Measurements from ENCODE around the gene ABTB1.
A peak's percentile ranks its signal among the peaks of the same experiment; 100 is the strongest.
"Not testable (repeated sequence)": the region's sequence is repeated elsewhere in the genome, so short reads cannot be mapped to it uniquely, and the experiment has no call there.

The ABTB1 gene

GRCh38 chr3:127650236-127650635 lies 22.5 kb upstream of the ABTB1 start:
- no peak for DNase-seq (ENCODE audit: low spot score)

- DNase-seq (ENCODE audit: low spot score): no peak
Observed at GRCh38 chr3:127651516-127652172, 21.1 kb upstream of the ABTB1 start.

- DNase-seq (ENCODE audit: low spot score): peak; percentile 72
Observed at GRCh38 chr3:127652246-127652995, 20.3 kb upstream of the ABTB1 start.

DNA sequence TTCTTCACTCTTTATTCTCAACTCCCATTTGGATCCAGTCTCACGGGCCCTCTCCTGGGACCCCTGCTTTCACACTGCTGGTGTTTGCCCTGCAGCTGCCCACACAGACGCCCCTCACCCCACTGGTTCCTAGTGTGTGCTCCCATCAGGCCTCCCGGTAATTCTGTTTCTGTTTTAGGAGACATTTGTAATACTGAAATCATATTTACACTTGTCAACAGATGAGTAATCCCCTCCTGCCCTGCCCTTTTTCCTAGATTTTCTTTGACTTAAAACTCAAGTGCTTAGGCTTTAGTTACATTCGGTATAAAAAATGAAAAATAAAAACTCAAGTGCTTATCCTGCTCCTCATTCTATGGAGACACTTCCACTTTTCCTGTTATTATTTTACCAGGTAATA lies 18.4 kb upstream of the ABTB1 start:
- no peak for DNase-seq (ENCODE audit: low spot score)

DNA sequence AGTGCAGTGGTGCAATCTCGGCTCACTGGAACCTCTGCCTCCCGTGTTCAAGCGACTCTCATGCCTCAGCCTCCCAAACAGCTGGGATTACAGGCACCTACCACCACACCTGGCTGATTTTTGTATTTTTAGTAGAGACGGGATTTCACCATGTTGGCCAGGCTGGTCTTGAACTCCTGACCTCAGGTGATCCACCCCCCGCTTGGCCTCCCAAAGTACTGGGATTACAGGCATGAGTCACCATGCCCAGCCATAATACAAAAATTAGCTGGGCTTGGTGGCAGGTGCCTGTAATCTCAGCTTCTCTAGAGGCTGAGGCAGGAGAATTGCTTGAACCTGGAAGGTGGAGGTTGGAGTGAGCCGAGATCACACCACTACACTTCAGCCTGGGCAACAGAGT lies 17.8 kb upstream of the ABTB1 start:
- DNase-seq (ENCODE audit: low spot score): not testable (repeated sequence)

DNA sequence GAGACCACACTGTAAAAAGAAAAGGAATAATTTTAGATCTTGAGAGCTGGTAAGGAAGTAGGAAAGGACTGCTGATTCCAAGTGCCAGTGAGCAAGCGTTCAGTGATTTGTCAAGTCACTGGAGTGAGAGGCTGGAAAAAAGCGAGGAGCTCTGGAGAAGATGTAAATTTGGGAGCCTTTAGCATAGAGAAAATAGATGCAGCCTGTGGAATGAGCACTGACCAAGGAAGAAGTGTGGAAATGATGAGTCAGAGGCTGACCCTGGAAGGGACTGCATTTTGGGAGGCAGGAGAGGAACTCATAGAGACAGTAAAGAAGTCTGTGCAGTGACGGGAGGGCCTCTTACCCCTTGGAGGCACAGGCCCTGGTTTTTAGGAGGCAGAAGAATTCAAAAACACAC lies 17.1 kb upstream of the ABTB1 start:
- DNase-seq (ENCODE audit: low spot score): peak; percentile 75

- DNase-seq (ENCODE audit: low spot score): no peak
Observed at GRCh38 chr3:127656906-127657305, 15.8 kb upstream of the ABTB1 start.

DNA sequence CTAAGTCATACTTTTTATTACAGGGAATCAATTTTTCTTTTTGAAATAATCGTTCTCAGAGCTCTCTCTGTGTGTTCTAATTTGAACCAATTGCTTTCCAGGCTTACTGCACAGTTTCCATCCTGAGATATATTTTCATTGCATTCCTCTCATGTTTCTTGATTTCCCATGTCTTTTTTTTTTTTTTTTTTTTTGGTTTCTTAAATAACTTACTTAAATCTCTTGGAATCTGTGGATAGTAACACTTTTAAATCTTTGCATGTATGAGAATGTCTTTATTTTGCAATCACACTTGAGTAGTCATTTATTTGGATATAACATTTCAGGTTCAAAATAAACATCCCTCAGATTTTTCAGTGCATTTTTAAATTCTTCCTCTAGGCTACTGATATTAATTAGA lies 14.5 kb upstream of the ABTB1 start:
- no peak for DNase-seq (ENCODE audit: low spot score)

DNA sequence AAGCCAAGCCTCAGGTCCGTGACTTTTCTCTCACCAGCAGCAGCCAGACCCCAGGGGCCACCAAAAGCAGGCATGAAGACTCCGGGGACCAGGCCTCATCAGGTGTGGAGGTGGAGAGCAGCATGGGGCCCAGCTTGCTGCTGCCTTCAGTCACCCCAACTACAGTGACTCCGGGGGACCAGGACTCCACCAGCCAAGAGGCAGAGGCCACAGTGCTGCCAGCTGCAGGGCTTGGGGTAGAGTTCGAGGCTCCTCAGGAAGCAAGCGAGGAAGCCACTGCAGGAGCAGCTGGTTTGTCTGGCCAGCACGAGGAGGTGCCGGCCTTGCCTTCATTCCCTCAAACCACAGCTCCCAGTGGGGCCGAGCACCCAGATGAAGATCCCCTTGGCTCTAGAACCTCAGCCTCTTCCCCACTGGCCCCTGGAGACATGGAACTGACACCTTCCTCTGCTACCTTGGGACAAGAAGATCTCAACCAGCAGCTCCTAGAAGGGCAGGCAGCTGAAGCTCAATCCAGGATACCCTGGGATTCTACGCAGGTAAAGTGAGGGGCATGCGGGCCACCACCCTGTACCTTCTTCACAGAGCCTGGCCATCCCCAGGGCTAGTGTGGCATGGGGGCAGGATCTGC lies 12.0 kb upstream of the ABTB1 start:
- no peak for DNase-seq (ENCODE audit: low spot score)

- DNase-seq (ENCODE audit: low spot score): no peak
Observed at GRCh38 chr3:127661600-127661999, 11.2 kb upstream of the ABTB1 start.

GRCh38 chr3:127662001-127662469 lies 10.7 kb upstream of the ABTB1 start:
- DNase-seq (ENCODE audit: low spot score): no peak

- no peak for DNase-seq (ENCODE audit: low spot score)
Observed at GRCh38 chr3:127663151-127663550, 9.6 kb upstream of the ABTB1 start.

DNA sequence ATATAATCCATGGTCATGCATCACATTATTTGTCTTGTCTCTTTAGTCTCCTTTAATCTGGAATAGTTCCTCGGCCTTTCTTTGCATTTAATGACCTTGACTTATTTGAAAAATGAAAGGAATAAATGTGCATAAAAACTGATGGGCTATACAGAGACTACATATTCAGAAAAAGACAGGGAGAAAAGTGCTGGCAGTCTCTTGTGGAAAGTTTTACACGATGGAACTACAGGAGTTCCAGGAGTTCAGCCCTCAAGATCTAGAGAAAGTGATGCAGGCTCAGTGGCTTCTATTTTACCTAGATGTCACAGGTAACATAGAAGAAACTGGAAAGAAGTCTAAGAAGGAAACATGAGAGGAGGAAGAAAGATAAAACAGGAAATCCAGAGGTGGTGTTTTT lies 7.6 kb upstream of the ABTB1 start:
- no peak for DNase-seq (ENCODE audit: low spot score)

- DNase-seq (ENCODE audit: low spot score): no peak
Observed at GRCh38 chr3:127665586-127665985, 7.2 kb upstream of the ABTB1 start.

GRCh38 chr3:127666676-127667075 lies 6.1 kb upstream of the ABTB1 start:
- no peak for DNase-seq (ENCODE audit: low spot score)

DNA sequence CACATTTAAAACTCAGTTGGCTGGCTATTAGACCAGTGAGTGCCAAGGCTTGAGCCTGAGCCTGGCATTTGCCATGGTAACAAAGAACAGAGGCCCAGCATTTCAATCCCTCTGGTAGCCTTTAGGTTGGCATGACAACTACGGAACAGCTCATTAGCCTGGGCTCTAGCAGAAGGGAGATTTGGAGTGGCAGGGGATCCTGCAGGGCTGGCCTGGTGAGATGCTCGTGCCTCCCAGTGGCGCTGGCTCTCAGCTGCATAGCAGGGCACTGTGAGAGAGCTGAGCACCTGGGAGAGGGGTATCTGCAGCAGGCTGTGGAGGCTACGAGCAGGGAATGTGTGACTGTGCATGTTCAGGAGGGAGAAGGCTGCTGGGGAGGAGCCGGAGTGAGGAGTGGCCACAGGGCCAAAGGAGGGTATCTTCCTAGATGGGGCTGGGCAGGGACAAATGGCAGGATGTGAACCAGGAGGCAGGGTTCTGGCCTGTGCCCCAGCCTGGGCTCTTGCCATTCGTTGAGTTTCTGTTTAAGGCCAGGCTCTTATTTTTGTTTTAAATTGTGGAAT lies 5.6 kb upstream of the ABTB1 start:
- no peak for DNase-seq (ENCODE audit: low spot score)

DNA sequence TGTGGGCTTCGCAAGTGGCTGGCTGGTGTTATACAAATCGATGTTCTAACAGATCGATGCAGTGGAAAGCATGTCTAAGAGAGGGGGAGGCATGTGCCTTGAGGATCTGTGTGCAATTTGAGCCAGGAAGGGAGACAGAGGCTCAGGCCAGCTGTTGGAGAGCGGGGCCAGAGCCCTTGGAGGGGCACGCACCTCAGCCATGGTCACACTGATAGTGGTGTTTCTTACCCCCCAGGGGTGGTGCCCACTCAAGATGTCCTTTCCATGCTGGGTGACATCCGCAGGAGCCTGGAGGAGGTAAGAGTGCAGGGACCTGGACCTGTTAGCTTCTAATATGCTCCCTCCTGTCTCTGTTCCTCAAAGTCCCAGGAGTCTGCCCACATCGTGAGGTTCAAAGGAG lies 3.8 kb upstream of the ABTB1 start:
- DNase-seq (ENCODE audit: low spot score): no peak

DNA sequence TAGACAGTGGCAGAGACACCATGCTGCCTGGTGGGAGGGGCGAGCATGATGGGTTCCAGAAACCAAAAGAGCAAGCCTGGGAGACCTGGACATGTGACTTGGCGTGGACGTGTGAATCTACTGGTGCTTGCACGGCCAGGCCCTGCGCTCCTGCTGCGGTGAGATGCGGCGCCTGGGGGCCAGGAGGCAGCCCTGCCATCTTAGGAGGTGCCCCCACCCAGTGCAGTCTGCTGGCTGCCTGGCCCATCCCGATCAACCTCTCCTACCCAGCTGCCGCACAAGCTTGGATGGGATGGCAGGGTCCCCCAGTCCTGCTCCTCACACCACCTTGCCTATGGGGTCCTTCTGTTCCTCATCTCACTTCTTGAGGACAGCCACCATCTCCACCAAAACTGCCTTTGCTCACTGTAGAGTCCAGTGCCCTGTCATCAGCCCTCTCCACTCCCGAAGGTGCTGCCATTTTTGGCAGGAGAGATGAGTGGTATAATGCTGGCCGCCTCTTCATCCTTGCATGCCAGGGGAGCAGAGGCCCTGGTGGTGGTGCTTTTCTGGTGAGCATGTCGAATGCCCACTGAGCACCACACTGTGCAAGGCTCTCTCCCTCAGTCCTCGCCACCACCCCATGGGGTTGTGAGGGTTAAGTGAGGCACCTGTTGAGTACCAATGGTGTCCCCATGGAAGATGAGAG lies 3.1 kb upstream of the ABTB1 start:
- DNase-seq (ENCODE audit: low spot score): no peak

DNA sequence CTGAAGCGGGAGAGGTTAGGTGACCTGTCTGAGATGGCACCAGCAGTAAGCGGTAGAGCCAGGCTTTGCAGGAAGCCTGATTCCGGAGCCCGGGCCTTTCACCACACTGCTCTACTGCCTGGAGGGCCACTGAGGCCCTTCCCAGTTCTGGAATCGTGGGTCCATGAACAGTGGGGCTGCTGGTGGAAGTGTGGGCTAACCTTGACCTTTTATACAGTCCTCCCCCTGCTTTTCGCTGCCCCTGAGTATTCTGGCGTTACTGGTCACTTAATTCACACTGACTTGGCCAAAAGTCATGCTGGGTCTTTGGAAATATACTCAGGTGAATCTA lies 2.6 kb upstream of the ABTB1 start:
- DNase-seq (ENCODE audit: low spot score): no peak

- no peak for DNase-seq (ENCODE audit: low spot score)
Observed at GRCh38 chr3:127670761-127671522, 1.8 kb upstream of the ABTB1 start.

DNA sequence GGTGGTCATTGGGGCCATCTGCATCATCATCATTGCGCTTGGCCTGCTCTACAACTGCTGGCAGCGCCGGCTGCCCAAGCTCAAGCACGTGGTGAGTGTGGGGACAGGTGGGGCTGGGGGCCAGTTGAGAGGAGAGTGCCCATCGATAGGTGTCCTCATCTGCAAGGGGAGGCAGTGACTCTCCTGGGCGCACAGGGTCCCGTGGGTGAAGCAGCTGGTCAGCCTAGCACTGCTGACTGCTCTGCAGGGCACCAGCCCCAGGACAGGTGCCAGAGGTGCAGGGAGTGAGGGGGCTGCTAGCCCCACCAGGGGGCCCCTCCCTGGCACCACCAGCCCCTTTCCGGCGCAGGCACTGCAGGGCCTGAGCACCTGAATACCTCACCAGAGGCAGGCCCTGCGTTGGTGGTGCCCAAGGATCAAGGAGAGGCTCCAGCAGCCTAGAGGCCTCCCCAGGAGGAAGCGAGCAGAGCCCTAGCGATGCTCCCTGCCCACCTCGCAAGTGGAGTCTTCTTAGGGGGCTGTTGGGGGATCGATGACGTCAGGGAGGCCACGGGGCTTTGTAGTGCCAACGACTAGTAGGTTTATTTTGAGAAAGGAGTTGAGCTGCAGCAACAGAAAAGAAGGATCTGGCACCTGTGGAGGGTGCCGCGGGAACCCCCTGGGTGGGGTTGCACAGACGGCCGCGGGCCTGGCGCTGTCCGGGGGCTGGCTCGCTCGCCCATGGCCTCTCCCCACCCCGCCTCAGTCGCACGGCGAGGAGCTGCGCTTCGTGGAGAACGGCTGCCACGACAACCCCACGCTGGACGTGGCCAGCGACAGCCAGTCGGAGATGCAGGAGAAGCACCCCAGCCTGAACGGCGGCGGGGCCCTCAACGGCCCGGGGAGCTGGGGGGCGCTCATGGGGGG lies 976 bp upstream of the ABTB1 start:
- peak; percentile 65 for DNase-seq (ENCODE audit: low spot score)
